ENCODE data around the gene TMEM232.

DNA sequence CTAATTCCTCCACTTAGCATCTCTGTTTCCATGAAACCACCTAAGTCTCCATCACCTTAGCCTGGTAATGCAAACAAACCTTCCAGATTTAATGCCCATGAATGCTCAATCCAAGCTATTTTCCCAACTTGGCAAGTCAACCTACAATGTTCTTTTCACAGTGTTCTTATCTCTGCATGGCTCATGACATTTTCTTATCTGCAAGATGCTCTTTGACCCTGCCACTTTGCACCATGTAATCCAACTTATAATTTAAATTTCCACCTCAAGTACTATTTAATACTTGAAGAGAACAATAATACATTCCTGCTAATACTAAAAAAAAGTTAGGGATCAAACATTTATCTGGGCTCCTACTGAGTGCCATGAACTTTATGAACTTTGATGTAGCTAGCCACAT, 164.3 kb downstream of the TMEM232 start:
- TF ChIP-seq, protein P1, sequence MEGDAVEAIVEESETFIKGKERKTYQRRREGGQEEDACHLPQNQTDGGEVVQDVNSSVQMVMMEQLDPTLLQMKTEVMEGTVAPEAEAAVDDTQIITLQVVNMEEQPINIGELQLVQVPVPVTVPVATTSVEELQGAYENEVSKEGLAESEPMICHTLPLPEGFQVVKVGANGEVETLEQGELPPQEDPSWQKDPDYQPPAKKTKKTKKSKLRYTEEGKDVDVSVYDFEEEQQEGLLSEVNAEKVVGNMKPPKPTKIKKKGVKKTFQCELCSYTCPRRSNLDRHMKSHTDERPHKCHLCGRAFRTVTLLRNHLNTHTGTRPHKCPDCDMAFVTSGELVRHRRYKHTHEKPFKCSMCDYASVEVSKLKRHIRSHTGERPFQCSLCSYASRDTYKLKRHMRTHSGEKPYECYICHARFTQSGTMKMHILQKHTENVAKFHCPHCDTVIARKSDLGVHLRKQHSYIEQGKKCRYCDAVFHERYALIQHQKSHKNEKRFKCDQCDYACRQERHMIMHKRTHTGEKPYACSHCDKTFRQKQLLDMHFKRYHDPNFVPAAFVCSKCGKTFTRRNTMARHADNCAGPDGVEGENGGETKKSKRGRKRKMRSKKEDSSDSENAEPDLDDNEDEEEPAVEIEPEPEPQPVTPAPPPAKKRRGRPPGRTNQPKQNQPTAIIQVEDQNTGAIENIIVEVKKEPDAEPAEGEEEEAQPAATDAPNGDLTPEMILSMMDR (IDR thresholded peaks at IDR 0.05) = no peak
- no peak for TF ChIP-seq POLR2AphosphoS5 (IDR thresholded peaks at IDR 0.05; ENCODE audit: low read depth, low read length)

Data from Panc1 (cell line).